Endothelial cell (in vitro differentiated cells): ENCODE data around the gene ZNF211. TPM values are rescaled to one million over a fixed set of nuclear protein-coding genes. Genes with fewer than 3 reads are reported as not detected.
A peak's percentile ranks its signal among the peaks of the same experiment; 100 is the strongest.

Experiments used
- DNase-seq: peaks from one replicate; pipeline ENCODE4 v3.0.0; 2021; ENCODE audit warnings: low spot score
- H3K27ac Mint-ChIP-seq: one replicate; pipeline ENCODE4 v1.8.0; 2021; ENCODE audit warnings: mixed read lengths, inconsistent platforms; ENCODE audit not compliant: unreplicated experiment
- H3K27me3 Mint-ChIP-seq: one replicate; pipeline ENCODE4 v1.8.0; 2021; ENCODE audit warnings: mild to moderate bottlenecking, moderate library complexity, mixed read lengths, inconsistent platforms; ENCODE audit not compliant: unreplicated experiment
- H3K36me3 Mint-ChIP-seq: one replicate; pipeline ENCODE4 v1.8.0; 2021; ENCODE audit warnings: mild to moderate bottlenecking, low read depth, mixed read lengths, inconsistent platforms; ENCODE audit not compliant: unreplicated experiment
- H3K4me1 Mint-ChIP-seq: one replicate; pipeline ENCODE4 v1.8.0; 2021; ENCODE audit warnings: mild to moderate bottlenecking, mixed read lengths, inconsistent platforms; ENCODE audit not compliant: unreplicated experiment
- H3K4me3 Mint-ChIP-seq: one replicate; pipeline ENCODE4 v1.8.0; 2021; ENCODE audit warnings: mild to moderate bottlenecking, mixed read lengths, inconsistent platforms; ENCODE audit not compliant: unreplicated experiment
- H3K9me3 Mint-ChIP-seq: one replicate; pipeline ENCODE4 v1.8.0; 2021; ENCODE audit warnings: mixed read lengths, inconsistent platforms; ENCODE audit not compliant: unreplicated experiment
- CTCF ChIP-seq: fragments of 200-600 bp; sonication (generic); IDR thresholded peaks from one replicate; pipeline ENCODE4 v1.5.0; 2021; ENCODE audit warnings: antibody characterized with exemption; ENCODE audit not compliant: unreplicated experiment
- total RNA-seq: library from RNA; stranded (reverse); fragmentation: NEBNext Ultra II Directional; extraction: Animal tissue kit (Norgen Biotek cat#: 25700); gene quantifications from one replicate; pipeline ENCODE4 v1.2.1, GENCODE V29; 2021; ENCODE audit not compliant: unreplicated experiment

The ZNF211 gene
- total RNA-seq, 1 donor from 2014 or later = 31.1 TPM

DNA sequence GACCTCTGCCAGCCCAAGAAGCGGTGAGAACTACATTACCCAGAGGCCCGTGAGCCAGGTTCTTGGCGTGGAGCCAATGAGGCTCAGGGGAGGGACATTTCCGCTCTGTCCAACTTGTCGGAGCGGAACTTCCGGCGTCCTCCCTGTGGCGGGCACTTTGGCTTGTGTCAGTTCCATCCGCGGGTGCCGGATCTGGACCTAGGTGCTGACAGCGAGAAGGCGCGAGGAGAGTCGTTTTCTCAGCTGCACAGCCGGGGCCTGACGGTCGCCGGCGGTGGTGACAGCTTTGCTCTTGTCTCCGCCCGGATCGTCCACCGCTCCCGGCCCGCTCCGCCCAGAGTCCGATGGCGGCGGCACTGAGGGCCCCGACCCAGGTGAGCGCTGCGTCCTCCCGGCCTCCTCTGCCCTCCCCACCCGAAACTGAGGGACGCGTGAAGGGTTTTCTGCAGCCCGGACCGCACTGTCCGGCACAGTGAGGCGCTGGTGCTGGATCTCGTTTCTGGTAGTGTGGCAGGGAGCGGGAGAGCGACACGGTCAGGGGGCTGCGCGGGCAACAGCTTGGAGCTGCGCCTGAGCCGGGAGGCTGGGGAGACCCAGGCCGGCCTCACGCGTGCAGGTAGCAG is 33.1 kb upstream of the ZNF211 start, which contains the start of gene ZNF530:
Gene ZNF530 (plus strand): TSS at position 125 of the 623 bp plus-strand sequence. CDS start 4,461 bp downstream, outside the sequence.
- Mint-ChIP-seq H3K4me3 (peak within 1 kb of the TSS; percentile 88), H3K36me3 (peaks cover 35% of the 10 kb centered on the region), H3K27me3 (peaks cover 8% of the 10 kb centered on the region), H3K9me3 (peaks cover 5% of the 10 kb centered on the region), H3K4me1 (peaks cover 9% of the 10 kb centered on the region), H3K27ac (peak within 1 kb of the TSS; percentile 61)
- DNase-seq = peak; percentile 87
- TF ChIP-seq CTCF = no peak

GRCh38 chr19:57606931-57607330 is 26.0 kb upstream of the ZNF211 start:
- H3K4me1 Mint-ChIP-seq = no peaks in the 10 kb centered on the region
- no peak overlapping the region for H3K4me3 Mint-ChIP-seq
- H3K27ac Mint-ChIP-seq = no peak overlapping the region
- H3K27me3 Mint-ChIP-seq = peaks cover 5% of the 10 kb centered on the region
- peaks cover 5% of the 10 kb centered on the region for H3K9me3 Mint-ChIP-seq
- H3K36me3 Mint-ChIP-seq = peaks cover 49% of the 10 kb centered on the region
- no peak for TF ChIP-seq CTCF
- DNase-seq = no peak

DNA sequence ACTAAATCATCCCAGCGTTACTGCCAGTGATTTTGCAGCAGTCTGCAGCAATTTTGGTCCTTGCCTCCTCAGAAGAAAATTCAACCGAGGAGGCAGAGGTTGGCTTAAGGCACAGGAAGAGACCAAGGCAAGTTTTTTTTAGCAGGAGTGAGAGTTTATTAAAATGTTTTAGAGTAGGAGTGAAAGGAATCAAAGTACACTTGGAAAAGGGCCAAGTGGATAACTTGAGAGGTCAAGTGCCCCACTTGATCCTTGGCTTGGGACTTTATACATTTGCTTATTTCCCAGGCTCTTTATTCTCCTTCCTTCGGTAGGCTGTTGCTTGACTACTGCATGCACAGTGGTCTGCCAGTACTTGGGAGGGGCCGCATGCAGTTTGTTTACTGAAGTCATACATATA is 21.9 kb upstream of the ZNF211 start:
- Mint-ChIP-seq H3K27ac (no peak overlapping the region), H3K36me3 (peaks cover 35% of the 10 kb centered on the region), H3K4me1 (peaks cover 16% of the 10 kb centered on the region), H3K27me3 (peaks cover 12% of the 10 kb centered on the region), H3K9me3 (peaks cover 16% of the 10 kb centered on the region), H3K4me3 (no peak overlapping the region)
- no peak for DNase-seq
- no peak for TF ChIP-seq CTCF

GRCh38 chr19:57613941-57614743 is 18.8 kb upstream of the ZNF211 start, which contains the start of gene ZNF134:
Gene ZNF134 (plus strand): TSS chr19:57614242. CDS start chr19:57619469, 5,227 bp downstream.
- peaks cover 37% of the 10 kb centered on the region for H3K9me3 Mint-ChIP-seq
- peaks cover 12% of the 10 kb centered on the region for H3K27me3 Mint-ChIP-seq
- H3K4me3 Mint-ChIP-seq = peak within 1 kb of the TSS; percentile 100
- peak within 1 kb of the TSS; percentile 84 for H3K27ac Mint-ChIP-seq
- H3K4me1 Mint-ChIP-seq = peaks cover 17% of the 10 kb centered on the region
- DNase-seq = peak; percentile 86
- peaks cover 49% of the 10 kb centered on the region for H3K36me3 Mint-ChIP-seq
- TF ChIP-seq CTCF = no peak

GRCh38 chr19:57615346-57615745 is 17.6 kb upstream of the ZNF211 start:
- TF ChIP-seq CTCF = no peak
- H3K9me3 Mint-ChIP-seq = peaks cover 49% of the 10 kb centered on the region
- H3K36me3 Mint-ChIP-seq = peaks cover 61% of the 10 kb centered on the region
- H3K27me3 Mint-ChIP-seq = peaks cover 12% of the 10 kb centered on the region
- peak overlapping the region; percentile 84 for H3K27ac Mint-ChIP-seq
- H3K4me1 Mint-ChIP-seq = peaks cover 17% of the 10 kb centered on the region
- DNase-seq = no peak
- H3K4me3 Mint-ChIP-seq = peak overlapping the region; percentile 100
